ENCODE results near the gene MYH6.
A peak's percentile ranks its signal among the peaks of the same experiment; 100 is the strongest.

MYH6 gene

GRCh38 chr14:23436327-23437132 lies 28.5 kb upstream of the MYH6 start:
- no peak overlapping the region for H3K4me3 ChIP-seq (ENCODE audit: low read length)
- TF ChIP-seq CTCF (conservative IDR thresholded peaks at IDR 0.05; ENCODE audit: low read depth, low read length) = no peak
- peak; percentile 24 for DNase-seq (ENCODE audit: low read depth)

- no peak within 1 kb of the TSS for H3K4me3 ChIP-seq (ENCODE audit: low read length)
These were observed 27.7 kb upstream of the MYH6 start, which contains the start of gene MYH7 for GRCh38 chr14:23435543-23436326. MYH7 (minus strand) TSS chr14:23435660; CDS start chr14:23433732, 1,928 bp downstream.

GRCh38 chr14:23434488-23435222 lies 26.6 kb upstream of the MYH6 start:
- no peak overlapping the region for H3K4me3 ChIP-seq (ENCODE audit: low read length)
- TF ChIP-seq CTCF (conservative IDR thresholded peaks at IDR 0.05; ENCODE audit: low read depth, low read length) = no peak
- no peak for DNase-seq (ENCODE audit: low read depth)

More at GRCh38 chr14:23435543-23436326, 27.7 kb upstream of the MYH6 start, which contains the start of gene MYH7:
- no peak for DNase-seq (ENCODE audit: low read depth)
- TF ChIP-seq CTCF (conservative IDR thresholded peaks at IDR 0.05; ENCODE audit: low read depth, low read length) = no peak

- TF ChIP-seq CTCF (conservative IDR thresholded peaks at IDR 0.05; ENCODE audit: low read depth, low read length) = no peak
- no peak for DNase-seq (ENCODE audit: low read depth)
- no peak overlapping the region for H3K4me3 ChIP-seq (ENCODE audit: low read length)
These were observed 25.4 kb upstream of the MYH6 start for GRCh38 chr14:23433457-23433856.

GRCh38 chr14:23432946-23433345 lies 24.9 kb upstream of the MYH6 start:
- no peak for TF ChIP-seq CTCF (conservative IDR thresholded peaks at IDR 0.05; ENCODE audit: low read depth, low read length)
- no peak overlapping the region for H3K4me3 ChIP-seq (ENCODE audit: low read length)
- DNase-seq (ENCODE audit: low read depth) = no peak

GRCh38 chr14:23432102-23432925 lies 24.2 kb upstream of the MYH6 start:
- DNase-seq (ENCODE audit: low read depth) = no peak
- no peak overlapping the region for H3K4me3 ChIP-seq (ENCODE audit: low read length)
- no peak for TF ChIP-seq CTCF (conservative IDR thresholded peaks at IDR 0.05; ENCODE audit: low read depth, low read length)

All from retinal pigment epithelial cell (primary cell).